Panc1 (cell line): Measurements from ENCODE around the gene VAMP2. TPM values are rescaled to one million over a fixed set of nuclear protein-coding genes. Genes with fewer than 3 reads are reported as not detected.

ENCODE experiments used
- ATAC-seq: fragments of 200-7000 bp; cut with Tn5 transposase; 2 replicates; pipeline ENCODE4 v1.9.1; 2020; ENCODE audit warnings: mild to moderate bottlenecking, moderate library complexity
- BruUV-seq: library from RNA; stranded (reverse); fragments of 400-500 nt; replicated peaks from 2 replicates; lab custom pipeline; 2021; lab: Mats Ljungman, UMichigan
- CTCF ChIA-PET: fragments of 300-600 bp; sonication (Branson Sonifier 250); formaldehyde crosslinking; loops from one replicate; lab custom pipeline; 2022; ENCODE audit warnings: antibody characterized with exemption; lab: Charles Lee
- POLR2A ChIA-PET: fragments of 300-600 bp; sonication (Branson Sonifier 250); formaldehyde crosslinking; loops from one replicate; lab custom pipeline; 2022; ENCODE audit warnings: antibody characterized with exemption; lab: Charles Lee
- DNase-seq: peaks from one replicate; pipeline ENCODE4 v3.0.0-alpha.2; 2010; ENCODE audit warnings: low read depth, low spot score
- H3K27ac ChIP-seq: 2 replicates; pipeline ENCODE4 v1.5.1; 2011; ENCODE audit warnings: mild to moderate bottlenecking, low read length, inconsistent platforms
- H3K27me3 ChIP-seq: fragments of 200-500 bp; sonication (Bioruptor generic); 2 replicates; pipeline ENCODE4 v1.6.0; 2014; ENCODE audit warnings: low read length, inconsistent platforms; ENCODE audit not compliant: control insufficient read depth, insufficient read depth
- H3K36me3 ChIP-seq: fragments of 200-500 bp; sonication (Bioruptor generic); 2 replicates; pipeline ENCODE4 v1.5.1; 2014; ENCODE audit warnings: inconsistent platforms, mild to moderate bottlenecking, low read length, moderate library complexity; ENCODE audit not compliant: control insufficient read depth, insufficient read depth
- H3K4me1 ChIP-seq: 2 replicates; pipeline ENCODE4 v1.5.1; 2011; ENCODE audit warnings: inconsistent platforms, mild to moderate bottlenecking, low read length, moderate library complexity; ENCODE audit not compliant: control insufficient read depth, insufficient read depth
- H3K4me3 ChIP-seq, 2 experiments: 2 replicates each; pipeline ENCODE4 v1.5.1; 2011 to 2012; ENCODE audit warnings: low read depth in 2 of 2, low read length in 2 of 2, mild to moderate bottlenecking in 2 of 2, inconsistent platforms in 1 of 2, moderate library complexity in 1 of 2
- H3K9me3 ChIP-seq: fragments of 200-500 bp; sonication (Bioruptor generic); 2 replicates; pipeline ENCODE4 v1.5.1; 2014; ENCODE audit warnings: low read depth, mild to moderate bottlenecking, inconsistent platforms, low read length, moderate library complexity; ENCODE audit not compliant: control insufficient read depth, insufficient read depth
- POLR2AphosphoS5 ChIP-seq: IDR thresholded peaks from 2 replicates; pipeline ENCODE4 v1.6.1; 2012; ENCODE audit warnings: mild to moderate bottlenecking, low read depth, low read length, moderate library complexity
- SIN3A ChIP-seq: IDR thresholded peaks from 2 replicates; pipeline ENCODE4 v1.6.1; 2012; ENCODE audit warnings: low read depth, mild to moderate bottlenecking, low read length, moderate library complexity, borderline replicate concordance; ENCODE audit not compliant: insufficient read depth
- TCF7L2 ChIP-seq: IDR thresholded peaks from 2 replicates; pipeline ENCODE4 v1.6.1; 2011; ENCODE audit warnings: mild to moderate bottlenecking, low read depth, low read length, inconsistent platforms
- in situ Hi-C: cut with HindIII; loops from 2 replicates; pipeline ENCODE4 v1.10.0; 2016; ENCODE audit warnings: low sequenced_read_pairs, low pct_unique_long_range_greater_than_20kb
- intact Hi-C: fragments of 100-400 bp; cut with micrococcal nuclease; formaldehyde crosslinking; loops from one replicate; pipeline ENCODE4 v1.10.0; 2022; ENCODE audit not compliant: unreplicated experiment
- total RNA-seq: library from RNA; stranded (reverse); gene quantifications from one replicate; pipeline ENCODE4 v1.2.1, GENCODE V29; 2021; ENCODE audit not compliant: unreplicated experiment
- TF ChIP-seq, protein P1 (sequence below): fragments of 450-650 bp; IDR thresholded peaks from 2 replicates; pipeline ENCODE4 v1.5.1; 2017; ENCODE audit warnings: mild to moderate bottlenecking
- TF ChIP-seq, protein P2 (sequence below), 2 experiments: IDR thresholded peaks; 2 replicates each; pipeline ENCODE4 v1.6.1; 2011 to 2012; ENCODE audit warnings: low read depth in 2 of 2, control low read depth in 1 of 2, low read length in 1 of 2, mild to moderate bottlenecking in 1 of 2, moderate library complexity in 1 of 2; ENCODE audit not compliant: insufficient read depth in 1 of 2

Gene VAMP2
- total RNA-seq, 1 experiment from 2014 or later = 28.6 TPM

DNA sequence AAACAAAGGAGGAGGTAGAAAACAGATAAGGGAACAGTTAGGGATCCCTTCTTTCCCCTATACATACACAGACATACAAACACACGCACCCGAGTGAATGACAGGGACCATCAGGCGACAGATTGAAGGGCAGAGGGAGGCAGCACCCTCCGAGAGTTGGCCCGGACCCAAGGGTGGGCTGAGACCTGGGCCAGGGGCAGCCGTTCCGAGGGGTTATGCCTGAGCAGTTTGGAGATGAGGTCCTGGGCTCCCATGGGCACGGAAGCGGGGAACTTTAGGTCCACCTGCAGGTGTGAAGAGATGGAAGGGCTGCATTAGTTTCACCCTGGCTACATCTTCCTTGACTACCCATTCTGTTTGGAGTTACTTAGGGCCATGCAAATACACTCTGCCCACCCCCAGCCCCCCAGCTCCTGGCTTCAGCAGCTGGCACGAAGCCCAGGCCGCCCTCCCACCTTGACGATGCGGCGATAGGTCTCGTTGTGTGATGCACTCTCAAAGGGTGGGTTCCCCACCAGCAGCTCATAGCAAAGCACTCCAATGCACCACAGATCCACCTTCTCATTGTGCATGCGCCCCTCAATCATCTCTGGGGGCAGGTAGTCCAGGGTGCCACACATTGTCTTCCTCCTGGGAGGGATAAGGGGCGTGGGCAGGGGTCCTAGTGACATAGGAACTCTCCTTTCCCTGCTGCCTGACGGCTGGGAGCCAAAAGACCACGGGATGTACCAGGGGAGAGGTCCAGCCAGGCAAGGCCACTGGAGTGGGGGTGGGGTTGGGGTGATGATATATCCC lies 42.2 kb upstream of the VAMP2 start:
- Histone ChIP-seq H3K4me3 (no peak overlapping the region), H3K9me3 (no peaks in the 10 kb centered on the region), H3K27ac (no peak overlapping the region), H3K36me3 (peaks cover 4% of the 10 kb centered on the region), H3K4me1 (peaks cover 12% of the 10 kb centered on the region), H3K27me3 (no peaks in the 10 kb centered on the region)
- TF ChIP-seq SIN3A (0 out of 2 replicates have a peak, but pooled peaks have one; percentile 22), POLR2AphosphoS5 (peak; percentile 58; the same call in 1 of the 2 replicates)
- TF ChIP-seq, protein P1, sequence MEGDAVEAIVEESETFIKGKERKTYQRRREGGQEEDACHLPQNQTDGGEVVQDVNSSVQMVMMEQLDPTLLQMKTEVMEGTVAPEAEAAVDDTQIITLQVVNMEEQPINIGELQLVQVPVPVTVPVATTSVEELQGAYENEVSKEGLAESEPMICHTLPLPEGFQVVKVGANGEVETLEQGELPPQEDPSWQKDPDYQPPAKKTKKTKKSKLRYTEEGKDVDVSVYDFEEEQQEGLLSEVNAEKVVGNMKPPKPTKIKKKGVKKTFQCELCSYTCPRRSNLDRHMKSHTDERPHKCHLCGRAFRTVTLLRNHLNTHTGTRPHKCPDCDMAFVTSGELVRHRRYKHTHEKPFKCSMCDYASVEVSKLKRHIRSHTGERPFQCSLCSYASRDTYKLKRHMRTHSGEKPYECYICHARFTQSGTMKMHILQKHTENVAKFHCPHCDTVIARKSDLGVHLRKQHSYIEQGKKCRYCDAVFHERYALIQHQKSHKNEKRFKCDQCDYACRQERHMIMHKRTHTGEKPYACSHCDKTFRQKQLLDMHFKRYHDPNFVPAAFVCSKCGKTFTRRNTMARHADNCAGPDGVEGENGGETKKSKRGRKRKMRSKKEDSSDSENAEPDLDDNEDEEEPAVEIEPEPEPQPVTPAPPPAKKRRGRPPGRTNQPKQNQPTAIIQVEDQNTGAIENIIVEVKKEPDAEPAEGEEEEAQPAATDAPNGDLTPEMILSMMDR = no peak
- no peak for ATAC-seq
- in situ Hi-C loops = no loop called here
- POLR2A ChIA-PET = no interaction called here
- no peak for DNase-seq
- intact Hi-C loops = no loop called here
- CTCF ChIA-PET = no interaction called here
- no TSS peak for BruUV-seq

DNA sequence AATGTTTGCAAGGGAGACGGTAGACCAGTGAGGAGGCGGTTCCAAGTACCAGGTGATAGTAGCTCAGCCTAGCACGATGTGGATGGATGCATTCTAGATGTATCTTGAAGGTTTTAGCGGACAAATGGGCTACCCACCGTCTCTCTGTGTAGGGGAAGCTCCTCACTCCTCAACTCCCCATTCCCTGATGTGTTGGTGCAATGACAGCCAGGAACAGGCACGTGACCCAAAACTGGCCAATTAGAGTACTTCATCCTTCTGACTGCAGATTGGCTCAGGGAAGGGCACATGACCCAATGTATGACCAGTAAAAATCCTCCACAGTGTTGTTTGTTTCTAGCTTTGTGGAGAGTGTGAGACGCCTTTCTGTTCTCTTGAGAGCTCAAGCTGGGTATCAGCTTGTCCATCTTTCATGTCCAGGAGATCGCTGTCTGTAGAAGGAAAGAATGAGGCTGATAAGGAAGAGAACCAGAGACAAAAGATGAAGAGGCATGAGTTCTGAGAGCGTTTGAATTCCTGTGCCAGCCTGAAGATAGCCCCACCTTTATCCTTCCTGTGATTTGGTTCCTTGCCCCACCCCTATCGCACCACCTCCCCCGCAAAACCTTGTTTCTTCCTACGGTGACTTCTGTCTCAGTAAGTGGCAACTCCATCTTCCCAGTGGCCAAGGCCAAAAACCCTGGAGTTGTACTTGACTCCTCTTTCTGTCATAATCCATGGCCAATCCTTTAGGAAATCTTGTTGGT lies 29.5 kb upstream of the VAMP2 start:
- in situ Hi-C loops (no loop called here), intact Hi-C loops (no loop called here)
- ChIA-PET POLR2A (no interaction called here), CTCF (no interaction called here)
- TF ChIP-seq POLR2AphosphoS5 = peak; percentile 55; the same call in 1 of the 2 replicates
- TF ChIP-seq, protein P2, sequence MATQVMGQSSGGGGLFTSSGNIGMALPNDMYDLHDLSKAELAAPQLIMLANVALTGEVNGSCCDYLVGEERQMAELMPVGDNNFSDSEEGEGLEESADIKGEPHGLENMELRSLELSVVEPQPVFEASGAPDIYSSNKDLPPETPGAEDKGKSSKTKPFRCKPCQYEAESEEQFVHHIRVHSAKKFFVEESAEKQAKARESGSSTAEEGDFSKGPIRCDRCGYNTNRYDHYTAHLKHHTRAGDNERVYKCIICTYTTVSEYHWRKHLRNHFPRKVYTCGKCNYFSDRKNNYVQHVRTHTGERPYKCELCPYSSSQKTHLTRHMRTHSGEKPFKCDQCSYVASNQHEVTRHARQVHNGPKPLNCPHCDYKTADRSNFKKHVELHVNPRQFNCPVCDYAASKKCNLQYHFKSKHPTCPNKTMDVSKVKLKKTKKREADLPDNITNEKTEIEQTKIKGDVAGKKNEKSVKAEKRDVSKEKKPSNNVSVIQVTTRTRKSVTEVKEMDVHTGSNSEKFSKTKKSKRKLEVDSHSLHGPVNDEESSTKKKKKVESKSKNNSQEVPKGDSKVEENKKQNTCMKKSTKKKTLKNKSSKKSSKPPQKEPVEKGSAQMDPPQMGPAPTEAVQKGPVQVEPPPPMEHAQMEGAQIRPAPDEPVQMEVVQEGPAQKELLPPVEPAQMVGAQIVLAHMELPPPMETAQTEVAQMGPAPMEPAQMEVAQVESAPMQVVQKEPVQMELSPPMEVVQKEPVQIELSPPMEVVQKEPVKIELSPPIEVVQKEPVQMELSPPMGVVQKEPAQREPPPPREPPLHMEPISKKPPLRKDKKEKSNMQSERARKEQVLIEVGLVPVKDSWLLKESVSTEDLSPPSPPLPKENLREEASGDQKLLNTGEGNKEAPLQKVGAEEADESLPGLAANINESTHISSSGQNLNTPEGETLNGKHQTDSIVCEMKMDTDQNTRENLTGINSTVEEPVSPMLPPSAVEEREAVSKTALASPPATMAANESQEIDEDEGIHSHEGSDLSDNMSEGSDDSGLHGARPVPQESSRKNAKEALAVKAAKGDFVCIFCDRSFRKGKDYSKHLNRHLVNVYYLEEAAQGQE (IDR thresholded peaks at IDR 0.05; ENCODE audit: insufficient read depth in 1 of 2, low read depth in 2 of 2, low read length in 1 of 2) = no peak
- ATAC-seq (peak; percentile 43), DNase-seq (peak; percentile 83)
- Histone ChIP-seq H3K9me3 (no peaks in the 10 kb centered on the region), H3K27me3 (no peaks in the 10 kb centered on the region), H3K27ac (peak overlapping the region; percentile 84), H3K36me3 (no peaks in the 10 kb centered on the region), H3K4me3 (peak overlapping the region; percentile 40 to 51), H3K4me1 (peaks cover 22% of the 10 kb centered on the region)
- no TSS peak for BruUV-seq

DNA sequence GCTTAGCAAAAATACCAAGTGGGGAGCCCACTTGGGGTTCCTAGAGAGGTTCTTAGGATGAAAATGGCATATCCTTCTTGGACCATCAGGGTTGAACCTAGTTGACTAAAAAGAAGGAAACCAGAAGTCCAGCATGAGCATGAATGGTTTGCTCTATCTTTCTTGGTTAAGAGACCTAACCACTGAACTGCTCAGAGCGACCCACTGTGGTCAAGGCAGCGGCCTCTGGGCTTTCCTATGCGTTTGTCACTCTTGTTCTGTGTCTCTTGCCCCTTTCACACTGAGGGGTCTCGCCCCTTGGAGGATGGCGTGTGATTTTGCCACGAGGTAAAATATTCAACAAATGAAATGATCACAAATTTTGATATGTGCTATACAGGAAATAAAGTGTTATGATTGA lies 27.8 kb upstream of the VAMP2 start:
- intact Hi-C loops = no loop called here
- H3K27ac ChIP-seq = peak overlapping the region; percentile 86
- ATAC-seq (no peak), DNase-seq (no peak)
- in situ Hi-C loops = no loop called here
- no TSS peak for BruUV-seq
- no peaks in the 10 kb centered on the region for H3K36me3 ChIP-seq
- peaks cover 22% of the 10 kb centered on the region for H3K4me1 ChIP-seq
- CTCF ChIA-PET = interaction anchor here (0.6 kb wide), 1 partner anchor 72 kb away, joined by 6 read pairs; no protein-coding TSS in a partner anchor
- no peak for TF ChIP-seq SIN3A
- no peak for TF ChIP-seq POLR2AphosphoS5
- no peak for TF ChIP-seq TCF7L2
- TF ChIP-seq, protein P1 = no peak
- TF ChIP-seq, protein P2 (IDR thresholded peaks at IDR 0.05; ENCODE audit: insufficient read depth in 1 of 2, low read depth in 2 of 2, low read length in 1 of 2) = no peak
- POLR2A ChIA-PET = interaction anchor here (0.6 kb wide), 1 partner anchor 60 kb away, joined by 3 read pairs; no protein-coding TSS in a partner anchor
- peak overlapping the region; percentile 42 to 71 for H3K4me3 ChIP-seq
- no peaks in the 10 kb centered on the region for H3K9me3 ChIP-seq
- H3K27me3 ChIP-seq = no peaks in the 10 kb centered on the region
